ENCODE results near the gene PLXNA2. TPM values are rescaled to one million over a fixed set of nuclear protein-coding genes. Genes with fewer than 3 reads are reported as not detected.

Gene PLXNA2
- total and polyA plus RNA-seq, 2 donors (not counting 1 experiment from before 2014, with no cell fraction given), result 0.31 to 1.2 TPM

DNA sequence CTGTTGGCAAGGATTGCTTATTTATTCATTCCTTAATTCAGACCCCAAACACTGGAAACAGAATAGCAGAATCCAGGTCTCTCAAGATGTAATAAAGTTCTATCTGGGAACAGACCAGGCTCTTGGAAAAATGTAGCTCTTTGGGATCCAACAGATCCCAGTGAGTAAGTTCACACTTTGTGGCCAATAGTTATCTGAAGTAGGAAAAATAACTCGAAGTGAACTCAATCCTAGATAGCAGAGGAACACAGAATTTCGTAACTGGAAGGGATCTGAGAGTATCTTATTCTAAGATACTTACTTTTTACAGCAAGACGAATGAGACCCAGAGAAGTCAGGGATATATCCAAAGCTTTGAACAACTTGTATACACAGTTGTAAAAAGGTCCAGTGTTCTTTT, 182.6 kb downstream of the PLXNA2 start:
- Mint-ChIP-seq H3K27me3 (peaks cover 21% of the 10 kb centered on the region), H3K27ac (no peak overlapping the region), H3K9me3 (ENCODE audit: insufficient read depth) (no peaks in the 10 kb centered on the region), H3K4me3 (no peak overlapping the region), H3K4me1 (no peaks in the 10 kb centered on the region)
- H3K4me1 ChIP-seq (ENCODE audit: control insufficient read depth in 2 of 2, insufficient read depth in 2 of 2, low read length in 2 of 2), result no peaks in the 10 kb centered on the region
- no peaks in the 10 kb centered on the region for H3K27me3 ChIP-seq (replicated peaks in 1 of 4; ENCODE audit: control extremely low read depth in 1 of 4, control insufficient read depth in 3 of 4, insufficient read depth in 4 of 4, low read length in 3 of 4)
- no peaks in the 10 kb centered on the region for H3K36me3 ChIP-seq (replicated peaks in 1 of 2; ENCODE audit: control extremely low read depth in 1 of 2, control insufficient read depth in 1 of 2, extremely low read depth in 1 of 2, insufficient read depth in 2 of 2, low read length in 1 of 2)
- ChIA-PET POLR2A (no interaction called here), CTCF (no interaction called here)
- H3K9ac ChIP-seq (ENCODE audit: low read length), result no peak overlapping the region
- TF ChIP-seq, protein P1, sequence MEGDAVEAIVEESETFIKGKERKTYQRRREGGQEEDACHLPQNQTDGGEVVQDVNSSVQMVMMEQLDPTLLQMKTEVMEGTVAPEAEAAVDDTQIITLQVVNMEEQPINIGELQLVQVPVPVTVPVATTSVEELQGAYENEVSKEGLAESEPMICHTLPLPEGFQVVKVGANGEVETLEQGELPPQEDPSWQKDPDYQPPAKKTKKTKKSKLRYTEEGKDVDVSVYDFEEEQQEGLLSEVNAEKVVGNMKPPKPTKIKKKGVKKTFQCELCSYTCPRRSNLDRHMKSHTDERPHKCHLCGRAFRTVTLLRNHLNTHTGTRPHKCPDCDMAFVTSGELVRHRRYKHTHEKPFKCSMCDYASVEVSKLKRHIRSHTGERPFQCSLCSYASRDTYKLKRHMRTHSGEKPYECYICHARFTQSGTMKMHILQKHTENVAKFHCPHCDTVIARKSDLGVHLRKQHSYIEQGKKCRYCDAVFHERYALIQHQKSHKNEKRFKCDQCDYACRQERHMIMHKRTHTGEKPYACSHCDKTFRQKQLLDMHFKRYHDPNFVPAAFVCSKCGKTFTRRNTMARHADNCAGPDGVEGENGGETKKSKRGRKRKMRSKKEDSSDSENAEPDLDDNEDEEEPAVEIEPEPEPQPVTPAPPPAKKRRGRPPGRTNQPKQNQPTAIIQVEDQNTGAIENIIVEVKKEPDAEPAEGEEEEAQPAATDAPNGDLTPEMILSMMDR (IDR thresholded peaks at IDR 0.05), result no peak
- no peak for TF ChIP-seq EZH2 (IDR thresholded peaks at IDR 0.05; ENCODE audit: borderline replicate concordance, insufficient read depth, low read depth, low read length, poor library complexity, severe bottlenecking)
- WGBS (ENCODE audit: insufficient coverage), result 80% methylated on average over 1 of the region's 3 CpGs
- no peak for DNase-seq
- H3K4me2 ChIP-seq (replicated peaks; ENCODE audit: low read depth, low read length, poor library complexity, severe bottlenecking), result no peak overlapping the region
- intact Hi-C loops (cut with micrococcal nuclease), result no loop called here
- H2AFZ ChIP-seq (ENCODE audit: insufficient read depth, low read depth, low read length, poor library complexity, severe bottlenecking), result no peak overlapping the region
- no peaks in the 10 kb centered on the region for H3K9me3 ChIP-seq (ENCODE audit: control extremely low read depth in 1 of 3, control insufficient read depth in 2 of 3, insufficient read depth in 1 of 3, low read length in 2 of 3)
- no peak for ATAC-seq (ENCODE audit: low read depth)
- no peaks in the 10 kb centered on the region for H4K20me1 ChIP-seq (ENCODE audit: control insufficient read depth, insufficient read depth, low read length, poor library complexity, severe bottlenecking)
- no peaks in the 10 kb centered on the region for H3K79me2 ChIP-seq (ENCODE audit: control insufficient read depth, insufficient read depth, low read length)
- no peak overlapping the region for H3K4me3 ChIP-seq (ENCODE audit: control extremely low read depth in 1 of 5, extremely low read depth in 1 of 5, insufficient read depth in 1 of 5, low read depth in 2 of 5, low read length in 4 of 5)
- H3K27ac ChIP-seq (ENCODE audit: low read length in 2 of 2), result no peak overlapping the region

DNA sequence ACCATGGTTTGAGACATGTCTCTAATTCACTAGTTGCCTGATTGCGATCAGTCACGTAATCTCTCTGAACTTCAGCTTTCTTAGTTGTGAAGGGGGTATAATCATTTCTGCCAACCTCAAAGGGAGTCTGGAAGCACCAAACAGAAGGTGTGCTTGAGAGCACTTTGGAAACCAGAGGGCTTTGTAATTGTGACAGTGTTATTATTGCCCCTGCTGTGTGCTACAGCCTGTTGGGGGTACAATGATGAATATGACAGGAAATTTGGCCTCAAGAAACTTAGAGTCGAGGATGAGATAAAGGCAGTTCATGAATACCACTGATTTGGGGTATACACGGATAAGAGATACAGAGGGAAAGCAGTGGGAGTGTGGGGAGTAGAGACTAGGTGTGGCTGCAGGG, 183.1 kb downstream of the PLXNA2 start:
- Histone ChIP-seq H4K20me1 (ENCODE audit: control insufficient read depth, insufficient read depth, low read length, poor library complexity, severe bottlenecking) (no peaks in the 10 kb centered on the region), H2AFZ (ENCODE audit: insufficient read depth, low read depth, low read length, poor library complexity, severe bottlenecking) (no peak overlapping the region), H3K4me2 (replicated peaks; ENCODE audit: low read depth, low read length, poor library complexity, severe bottlenecking) (no peak overlapping the region), H3K4me1 (ENCODE audit: control insufficient read depth in 2 of 2, insufficient read depth in 2 of 2, low read length in 2 of 2) (no peaks in the 10 kb centered on the region), H3K36me3 (replicated peaks in 1 of 2; ENCODE audit: control extremely low read depth in 1 of 2, control insufficient read depth in 1 of 2, extremely low read depth in 1 of 2, insufficient read depth in 2 of 2, low read length in 1 of 2) (no peaks in the 10 kb centered on the region), H3K27ac (ENCODE audit: low read length in 2 of 2) (no peak overlapping the region), H3K9me3 (ENCODE audit: control extremely low read depth in 1 of 3, control insufficient read depth in 2 of 3, insufficient read depth in 1 of 3, low read length in 2 of 3) (no peaks in the 10 kb centered on the region), H3K9ac (ENCODE audit: low read length) (no peak overlapping the region), H3K79me2 (ENCODE audit: control insufficient read depth, insufficient read depth, low read length) (no peaks in the 10 kb centered on the region), H3K27me3 (replicated peaks in 1 of 4; ENCODE audit: control extremely low read depth in 1 of 4, control insufficient read depth in 3 of 4, insufficient read depth in 4 of 4, low read length in 3 of 4) (no peaks in the 10 kb centered on the region), H3K4me3 (ENCODE audit: control extremely low read depth in 1 of 5, extremely low read depth in 1 of 5, insufficient read depth in 1 of 5, low read depth in 2 of 5, low read length in 4 of 5) (no peak overlapping the region)
- Mint-ChIP-seq H3K9me3 (ENCODE audit: insufficient read depth) (no peaks in the 10 kb centered on the region), H3K27me3 (peaks cover 22% of the 10 kb centered on the region), H3K27ac (no peak overlapping the region), H3K4me3 (no peak overlapping the region), H3K4me1 (no peaks in the 10 kb centered on the region)
- ChIA-PET POLR2A (no interaction called here), CTCF (no interaction called here)
- DNase-seq (no peak), ATAC-seq (ENCODE audit: low read depth) (no peak)
- intact Hi-C loops (cut with micrococcal nuclease), result no loop called here
- whole genome bisulfite sequencing (ENCODE audit: insufficient coverage), result 98% methylated on average over 4 of the region's 4 CpGs
- no peak for TF ChIP-seq EZH2 (IDR thresholded peaks at IDR 0.05; ENCODE audit: borderline replicate concordance, insufficient read depth, low read depth, low read length, poor library complexity, severe bottlenecking)
